GM19395 (cell line): Measurements from ENCODE around the gene PPM1N.
A peak's percentile ranks its signal among the peaks of the same experiment; 100 is the strongest.

Source experiments
- ATAC-seq: cut with Tn5 transposase; IDR thresholded peaks from one replicate; pipeline ENCODE4 v1.9.1; 2021; ENCODE audit warnings: mild to moderate bottlenecking, moderate library complexity; ENCODE audit not compliant: unreplicated experiment

Gene PPM1N, protein sequence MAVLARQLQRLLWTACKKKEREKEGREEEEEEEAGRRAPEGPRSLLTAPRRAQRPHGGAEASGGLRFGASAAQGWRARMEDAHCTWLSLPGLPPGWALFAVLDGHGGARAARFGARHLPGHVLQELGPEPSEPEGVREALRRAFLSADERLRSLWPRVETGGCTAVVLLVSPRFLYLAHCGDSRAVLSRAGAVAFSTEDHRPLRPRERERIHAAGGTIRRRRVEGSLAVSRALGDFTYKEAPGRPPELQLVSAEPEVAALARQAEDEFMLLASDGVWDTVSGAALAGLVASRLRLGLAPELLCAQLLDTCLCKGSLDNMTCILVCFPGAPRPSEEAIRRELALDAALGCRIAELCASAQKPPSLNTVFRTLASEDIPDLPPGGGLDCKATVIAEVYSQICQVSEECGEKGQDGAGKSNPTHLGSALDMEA

DNA sequence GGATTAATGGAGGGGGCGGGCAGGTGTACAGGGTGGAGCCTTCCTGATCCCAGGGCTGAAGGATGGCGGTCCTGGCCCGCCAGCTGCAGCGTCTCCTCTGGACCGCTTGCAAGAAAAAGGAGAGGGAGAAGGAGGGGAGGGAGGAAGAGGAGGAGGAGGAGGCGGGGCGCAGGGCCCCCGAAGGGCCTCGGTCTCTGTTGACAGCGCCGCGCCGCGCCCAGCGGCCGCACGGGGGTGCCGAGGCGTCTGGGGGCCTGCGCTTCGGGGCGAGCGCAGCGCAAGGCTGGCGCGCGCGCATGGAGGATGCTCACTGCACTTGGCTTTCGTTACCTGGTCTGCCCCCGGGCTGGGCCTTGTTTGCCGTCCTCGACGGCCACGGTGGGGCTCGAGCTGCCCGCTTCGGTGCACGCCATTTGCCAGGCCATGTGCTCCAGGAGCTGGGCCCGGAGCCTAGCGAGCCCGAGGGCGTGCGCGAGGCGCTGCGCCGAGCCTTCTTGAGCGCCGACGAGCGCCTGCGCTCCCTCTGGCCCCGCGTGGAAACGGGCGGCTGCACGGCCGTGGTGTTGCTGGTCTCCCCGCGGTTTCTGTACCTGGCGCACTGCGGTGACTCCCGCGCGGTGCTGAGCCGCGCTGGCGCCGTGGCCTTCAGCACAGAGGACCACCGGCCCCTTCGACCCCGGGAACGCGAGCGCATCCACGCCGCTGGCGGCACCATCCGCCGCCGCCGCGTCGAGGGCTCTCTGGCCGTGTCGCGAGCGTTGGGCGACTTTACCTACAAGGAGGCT, at the start of gene PPM1N:
TSS of gene PPM1N (plus strand) at position 33 of the 785 bp plus-strand sequence. CDS start at position 63, 30 bp downstream.
- no peak for ATAC-seq

DNA sequence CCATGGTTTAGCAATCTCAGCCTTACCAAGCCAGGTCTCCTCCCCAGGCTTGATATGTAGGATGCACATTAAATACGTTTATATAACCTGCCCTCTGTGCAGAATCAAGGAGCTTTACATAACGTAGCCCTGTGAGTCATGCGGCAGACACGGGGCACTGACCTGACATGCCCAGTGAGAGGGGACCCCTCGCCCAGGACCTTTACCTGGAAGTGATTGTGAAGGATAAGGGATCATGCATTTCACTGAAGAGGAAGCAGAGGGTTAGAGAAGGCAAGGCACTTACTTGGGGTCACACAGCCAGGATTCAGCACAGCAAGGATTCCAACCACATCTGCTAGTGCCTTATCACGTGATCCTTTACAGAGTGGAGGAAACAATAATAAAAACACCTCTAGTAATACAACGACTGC, 49.4 kb upstream of the PPM1N start:
- no peak for ATAC-seq

DNA sequence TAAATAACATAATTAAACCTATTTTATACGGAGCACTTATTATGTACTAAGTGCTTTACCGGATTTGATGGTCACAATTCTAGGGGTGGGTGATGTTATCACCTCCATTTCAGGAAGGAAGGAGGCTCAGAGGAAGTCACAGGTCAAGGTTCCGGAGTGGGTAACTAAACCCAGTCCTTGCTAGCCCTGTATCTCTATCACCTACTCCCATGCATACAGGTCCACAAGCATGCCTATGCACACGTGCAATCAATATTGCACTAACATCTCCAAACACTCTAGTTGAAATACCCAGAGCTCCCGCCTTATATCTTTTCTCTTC, 48.3 kb upstream of the PPM1N start:
- ATAC-seq = peak; percentile 20

DNA sequence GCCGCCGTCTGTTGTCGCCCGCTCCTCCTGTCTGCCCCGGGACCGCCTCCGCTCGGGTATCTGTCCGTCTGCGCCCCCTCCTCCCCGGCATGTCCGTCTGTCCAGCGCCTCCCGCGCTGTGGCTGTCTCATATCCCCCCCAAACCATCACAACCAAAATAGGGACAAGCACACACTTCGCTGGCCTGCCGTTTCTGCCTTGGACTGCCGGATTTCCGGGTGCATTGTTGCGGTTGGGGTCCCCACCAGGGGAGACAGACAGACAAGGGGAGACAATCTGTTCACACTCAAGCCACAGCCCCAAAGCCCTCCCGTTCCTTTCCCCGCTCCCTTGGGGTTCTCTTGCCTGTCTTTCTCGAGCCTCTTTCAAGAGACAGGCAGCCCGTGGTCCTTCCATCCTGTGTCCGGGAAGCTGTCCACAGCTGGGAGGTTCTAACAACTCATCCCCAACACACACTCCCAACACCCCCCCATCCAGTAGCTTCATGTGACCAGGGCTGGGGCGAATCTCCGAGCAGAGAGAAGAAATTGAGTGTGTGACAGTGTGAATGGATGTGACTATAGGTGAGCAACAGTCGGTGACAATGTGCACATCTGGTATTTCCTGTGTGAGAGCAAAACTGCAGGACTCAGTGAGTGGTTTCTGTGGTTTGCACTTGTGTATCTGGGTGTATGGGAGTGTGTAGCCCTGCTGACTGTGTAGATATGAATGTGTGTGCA, 47.0 kb upstream of the PPM1N start:
- ATAC-seq = peak; percentile 20

DNA sequence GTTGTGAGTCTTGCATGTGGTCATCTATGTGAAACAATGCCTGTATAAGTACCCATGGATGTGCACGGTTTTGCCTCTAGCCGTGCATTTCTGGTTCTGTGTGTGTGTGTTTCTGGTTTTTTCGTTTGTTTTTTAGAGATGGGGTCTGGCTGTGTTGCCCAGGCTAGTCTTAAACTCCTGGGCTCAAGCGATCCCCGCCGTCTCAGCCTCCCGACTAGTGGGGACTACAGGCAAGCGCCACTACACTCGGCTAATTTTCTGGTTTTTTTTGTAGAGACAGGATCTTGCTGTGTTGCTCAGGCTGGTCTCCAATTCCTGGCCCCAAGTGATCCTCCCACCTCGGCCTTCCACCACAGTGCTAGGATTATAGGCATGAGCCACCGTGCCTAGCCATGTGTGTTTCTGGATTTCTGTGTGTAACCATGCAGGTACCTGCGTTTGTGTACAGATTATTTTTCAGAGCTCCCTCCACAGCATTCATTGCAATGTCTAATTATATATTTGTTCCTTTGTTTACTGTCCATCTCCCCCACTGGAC, 46.3 kb upstream of the PPM1N start:
- ATAC-seq = no peak

DNA sequence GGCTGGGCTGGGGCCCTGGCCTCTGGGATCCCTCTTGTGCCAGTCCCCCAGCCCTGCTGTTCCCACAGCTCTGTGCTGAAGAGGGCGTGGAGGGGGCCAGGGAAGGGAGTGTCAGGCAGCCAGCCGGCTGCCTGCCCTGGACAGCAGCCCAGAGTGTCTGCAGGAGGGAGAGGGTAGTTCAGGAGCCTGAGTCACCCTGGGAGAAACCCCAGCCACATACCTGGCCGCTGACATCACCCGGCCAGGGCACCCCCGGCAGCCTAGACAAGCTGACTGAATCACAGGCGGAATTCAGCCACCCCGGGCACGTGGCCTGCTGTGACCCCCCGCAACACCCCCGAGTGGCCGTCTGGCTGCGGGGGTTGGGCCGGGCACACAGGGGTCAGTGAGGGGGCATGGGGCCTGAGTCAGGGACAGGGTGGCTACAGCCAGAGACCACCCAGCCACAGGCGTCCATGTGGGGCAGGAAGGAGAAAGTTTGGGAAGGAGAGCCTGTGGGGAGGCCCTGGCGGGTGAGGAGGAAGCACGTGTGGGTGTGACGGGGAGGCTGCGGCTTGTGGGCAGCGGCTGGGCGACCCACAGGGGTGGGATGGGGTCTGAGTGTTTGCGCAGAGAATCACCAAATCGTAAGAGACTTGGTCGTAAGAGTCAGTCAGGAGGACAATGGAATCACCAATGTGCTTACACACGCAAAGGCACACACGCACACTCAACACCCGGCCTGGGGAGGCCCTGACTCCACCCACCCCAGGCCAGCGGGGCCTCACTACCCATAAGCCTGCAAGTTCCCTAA, 42.3 kb upstream of the PPM1N start:
- no peak for ATAC-seq

DNA sequence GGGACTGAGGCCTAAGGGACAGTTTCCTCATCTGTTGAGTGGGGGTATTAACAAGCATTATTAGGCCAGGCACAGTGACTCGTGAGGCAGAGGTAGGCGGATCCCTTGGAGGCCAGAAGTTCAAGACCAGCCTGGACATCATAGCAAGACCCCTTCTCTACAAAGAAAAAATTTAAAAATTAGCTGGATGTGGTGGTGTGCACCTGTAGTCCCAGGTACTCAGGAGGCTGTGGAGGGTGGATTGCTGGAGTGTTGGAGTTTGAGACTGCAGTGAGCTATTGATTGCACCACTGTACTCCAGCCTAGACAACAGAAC, 41.8 kb upstream of the PPM1N start:
- ATAC-seq = no peak

DNA sequence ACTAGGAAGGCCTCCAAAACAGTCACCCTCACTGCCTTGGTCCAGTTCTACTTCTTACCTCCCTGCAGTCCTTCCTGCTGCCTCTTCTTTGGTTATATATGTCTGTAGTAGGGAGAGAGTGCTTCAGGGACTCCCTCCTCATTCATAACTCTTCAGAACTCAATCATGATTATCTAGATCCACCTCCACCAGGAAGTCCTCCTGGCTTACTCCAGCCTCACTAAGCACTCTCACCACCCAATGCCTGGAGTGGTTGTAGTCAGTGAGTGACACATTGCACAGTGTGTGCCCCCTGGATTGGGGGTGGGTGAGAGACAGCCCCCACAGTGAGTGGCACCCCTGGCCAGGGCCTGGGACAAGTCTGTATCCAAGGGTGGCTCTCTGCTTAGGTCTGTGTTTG, 40.5 kb upstream of the PPM1N start:
- no peak for ATAC-seq

DNA sequence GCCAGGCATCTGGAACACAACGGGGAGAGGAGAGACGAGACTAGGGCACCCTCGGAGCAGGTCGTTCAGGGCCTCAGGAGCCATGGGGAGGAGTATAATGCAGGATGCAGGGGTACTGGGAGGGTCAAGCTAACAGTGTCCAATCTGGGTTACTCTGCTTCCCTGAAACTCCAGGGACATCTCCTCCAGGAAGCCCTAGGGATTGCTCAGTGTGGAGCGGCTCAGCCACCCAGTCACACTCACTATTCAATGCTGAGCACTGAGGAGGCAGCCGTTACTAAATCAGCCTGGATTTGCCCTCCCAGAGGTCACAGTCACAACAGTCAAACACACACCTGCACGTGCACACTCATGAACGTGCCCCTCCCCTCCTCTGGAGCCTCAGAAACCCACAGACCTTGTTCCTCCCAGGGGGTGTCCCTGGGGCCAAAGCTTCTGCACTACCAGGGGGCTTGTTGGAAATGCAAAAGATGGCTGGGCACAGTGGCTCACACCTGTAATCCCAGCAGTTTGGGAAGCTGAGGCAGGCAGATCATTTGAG, 37.4 kb upstream of the PPM1N start:
- ATAC-seq = no peak

DNA sequence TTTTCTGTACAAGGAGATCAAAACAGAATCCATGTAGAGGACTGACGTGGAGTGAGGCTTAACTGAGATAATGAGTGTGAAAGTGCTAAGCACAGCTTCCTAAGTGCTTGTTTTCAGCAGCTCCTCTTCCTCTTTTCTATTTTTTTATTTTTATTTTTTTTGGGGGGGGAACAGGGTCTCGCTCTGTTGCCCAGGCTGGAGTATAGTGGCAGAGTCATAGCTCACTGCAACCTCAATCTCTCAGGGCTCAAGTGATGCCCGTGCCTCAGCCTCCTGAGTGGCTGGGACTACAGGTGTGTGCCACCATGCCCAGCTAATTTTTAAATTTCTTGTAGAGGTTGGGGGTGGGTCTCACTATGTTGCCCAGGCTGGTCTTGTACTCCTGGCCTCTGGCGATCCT, 36.1 kb upstream of the PPM1N start:
- ATAC-seq = no peak

DNA sequence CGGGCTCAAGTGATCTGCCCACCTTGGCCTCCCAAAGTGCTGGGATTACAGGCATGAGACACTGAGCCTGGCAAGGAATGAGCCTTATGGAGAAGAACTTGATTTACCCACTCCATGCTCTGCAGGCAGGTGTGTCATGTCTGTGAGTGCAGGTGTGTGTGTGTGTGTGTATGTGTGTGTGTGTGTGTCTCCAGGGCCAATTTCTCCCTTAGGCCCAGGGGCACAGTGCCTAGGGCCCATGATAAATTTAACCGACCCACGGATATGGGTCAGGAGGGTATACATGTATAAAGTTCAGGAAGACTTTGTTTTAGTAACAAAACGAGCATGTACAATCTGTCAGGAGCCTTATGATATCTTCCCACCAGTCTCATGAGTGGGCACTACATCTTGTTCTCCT, 35.0 kb upstream of the PPM1N start:
- no peak for ATAC-seq

DNA sequence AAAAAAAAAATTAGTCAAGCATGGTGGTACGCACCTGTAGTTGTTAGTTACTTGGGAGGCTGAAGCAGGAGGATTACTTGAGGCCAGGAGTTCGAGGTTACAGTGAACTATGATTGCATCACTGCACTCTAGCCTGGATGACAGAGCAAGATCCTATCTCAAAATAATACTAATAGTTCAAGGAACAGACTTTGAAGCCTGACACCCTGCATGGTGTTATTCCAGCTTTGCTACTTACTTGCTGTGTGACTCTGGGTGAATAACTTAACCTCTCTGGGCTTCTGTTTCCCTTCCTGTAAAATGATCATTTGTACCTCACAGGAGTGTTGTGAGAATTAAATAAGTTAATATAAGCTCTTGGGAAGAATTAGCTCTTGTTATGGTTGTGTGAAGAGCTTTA, 34.0 kb upstream of the PPM1N start:
- no peak for ATAC-seq

DNA sequence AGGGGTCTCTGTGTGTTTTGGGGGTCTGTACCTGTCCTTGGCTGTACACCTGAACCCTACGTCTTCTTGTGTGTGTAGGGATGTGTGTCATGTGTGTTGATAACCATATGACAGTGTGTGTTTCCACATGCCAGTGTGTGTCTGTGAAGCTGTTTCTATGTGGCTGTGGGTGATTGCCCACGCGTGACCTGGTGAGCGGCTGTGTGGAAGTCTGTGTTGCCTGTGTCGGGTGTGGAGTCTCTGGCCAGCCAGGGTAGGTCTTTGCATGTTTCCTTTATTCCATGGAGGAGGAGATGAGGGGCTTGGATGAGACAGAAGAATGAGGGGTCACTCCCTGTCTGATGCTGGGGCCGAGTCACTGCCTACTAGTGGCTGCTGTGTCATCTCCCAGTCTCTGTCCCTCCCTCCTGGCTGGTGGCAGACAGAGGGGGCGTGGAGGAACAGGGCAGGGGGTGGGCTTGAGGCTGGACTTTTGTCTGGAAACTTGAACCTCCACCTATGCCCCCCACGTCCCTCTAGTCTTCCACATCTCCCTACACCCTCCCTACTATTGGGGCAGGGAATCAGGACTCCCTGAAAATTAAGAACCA, 33.3 kb upstream of the PPM1N start:
- ATAC-seq = no peak

DNA sequence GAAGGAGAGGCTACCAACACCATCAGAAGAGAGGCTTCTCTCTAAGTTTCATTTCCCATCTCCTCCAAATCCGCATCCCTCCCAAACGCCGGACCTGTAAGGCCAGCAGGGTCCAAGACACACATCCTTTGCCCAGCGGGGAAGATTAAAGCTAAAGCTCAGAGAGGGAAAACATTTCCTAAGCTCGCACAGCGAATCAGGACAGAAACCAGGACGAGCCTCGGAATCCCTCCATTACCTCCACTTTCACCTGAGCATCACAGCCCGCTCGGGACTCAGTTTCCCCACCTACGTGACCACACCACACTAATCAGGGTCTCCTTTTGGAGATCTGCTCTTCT, 31.2 kb upstream of the PPM1N start:
- no peak for ATAC-seq

DNA sequence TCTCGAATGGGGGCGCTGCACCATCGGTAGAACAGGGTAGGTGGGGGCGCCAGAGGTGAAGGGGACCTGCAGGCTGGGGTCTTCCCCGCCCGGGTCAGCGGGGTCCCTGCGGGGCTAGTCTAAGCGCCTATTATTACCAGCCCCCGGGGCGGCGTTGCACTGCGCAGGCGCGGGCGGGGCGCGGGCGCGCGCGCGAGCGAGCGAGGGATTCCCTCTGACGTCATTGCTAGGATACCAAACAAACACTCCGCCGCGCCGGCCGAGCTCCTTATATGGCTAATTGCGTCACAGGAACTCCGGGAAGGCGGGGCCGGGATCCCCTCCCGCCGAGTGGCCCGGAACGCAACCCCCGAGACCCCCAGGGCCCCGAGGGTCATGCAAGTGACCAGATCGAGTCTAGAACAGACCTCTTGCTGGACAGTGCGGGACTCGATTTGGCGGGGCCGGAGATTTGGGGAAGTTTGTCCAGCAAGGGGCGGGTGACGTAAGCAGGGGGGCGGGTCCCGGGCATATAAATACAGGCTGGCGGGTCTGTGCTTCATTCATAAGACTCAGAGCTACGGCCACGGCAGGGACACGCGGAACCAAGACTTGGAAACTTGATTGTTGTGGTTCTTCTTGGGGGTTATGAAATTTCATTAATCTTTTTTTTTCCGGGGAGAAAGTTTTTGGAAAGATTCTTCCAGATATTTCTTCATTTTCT, 30.6 kb upstream of the PPM1N start, which contains the start of gene FOSB:
TSS of gene FOSB (plus strand) at position 541 of the 703 bp plus-strand sequence. CDS start 591 bp downstream, outside the sequence.
- ATAC-seq = peak; percentile 49

DNA sequence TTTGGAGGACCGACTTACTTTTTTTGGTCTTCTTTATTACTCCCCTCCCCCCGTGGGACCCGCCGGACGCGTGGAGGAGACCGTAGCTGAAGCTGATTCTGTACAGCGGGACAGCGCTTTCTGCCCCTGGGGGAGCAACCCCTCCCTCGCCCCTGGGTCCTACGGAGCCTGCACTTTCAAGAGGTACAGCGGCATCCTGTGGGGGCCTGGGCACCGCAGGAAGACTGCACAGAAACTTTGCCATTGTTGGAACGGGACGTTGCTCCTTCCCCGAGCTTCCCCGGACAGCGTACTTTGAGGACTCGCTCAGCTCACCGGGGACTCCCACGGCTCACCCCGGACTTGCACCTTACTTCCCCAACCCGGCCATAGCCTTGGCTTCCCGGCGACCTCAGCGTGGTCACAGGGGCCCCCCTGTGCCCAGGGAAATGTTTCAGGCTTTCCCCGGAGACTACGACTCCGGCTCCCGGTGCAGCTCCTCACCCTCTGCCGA, 30.0 kb upstream of the PPM1N start:
- ATAC-seq = no peak

DNA sequence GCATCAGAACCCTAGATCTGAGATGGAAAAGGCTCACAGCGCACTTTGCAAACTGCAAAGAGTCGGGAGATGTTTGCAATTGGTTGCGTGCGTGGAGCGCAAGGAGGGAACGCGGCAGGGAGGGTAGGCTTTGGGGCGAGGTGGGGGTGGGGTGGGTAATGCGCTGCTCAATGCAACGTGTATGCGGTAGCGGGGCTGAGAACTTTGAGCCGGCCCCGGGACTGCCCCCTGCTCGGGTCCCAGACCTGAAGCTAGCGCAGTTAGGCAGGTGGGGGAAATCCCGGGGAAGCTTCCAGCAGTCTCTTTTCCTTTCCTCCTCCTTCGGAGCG, 29.5 kb upstream of the PPM1N start:
- ATAC-seq = peak; percentile 23

DNA sequence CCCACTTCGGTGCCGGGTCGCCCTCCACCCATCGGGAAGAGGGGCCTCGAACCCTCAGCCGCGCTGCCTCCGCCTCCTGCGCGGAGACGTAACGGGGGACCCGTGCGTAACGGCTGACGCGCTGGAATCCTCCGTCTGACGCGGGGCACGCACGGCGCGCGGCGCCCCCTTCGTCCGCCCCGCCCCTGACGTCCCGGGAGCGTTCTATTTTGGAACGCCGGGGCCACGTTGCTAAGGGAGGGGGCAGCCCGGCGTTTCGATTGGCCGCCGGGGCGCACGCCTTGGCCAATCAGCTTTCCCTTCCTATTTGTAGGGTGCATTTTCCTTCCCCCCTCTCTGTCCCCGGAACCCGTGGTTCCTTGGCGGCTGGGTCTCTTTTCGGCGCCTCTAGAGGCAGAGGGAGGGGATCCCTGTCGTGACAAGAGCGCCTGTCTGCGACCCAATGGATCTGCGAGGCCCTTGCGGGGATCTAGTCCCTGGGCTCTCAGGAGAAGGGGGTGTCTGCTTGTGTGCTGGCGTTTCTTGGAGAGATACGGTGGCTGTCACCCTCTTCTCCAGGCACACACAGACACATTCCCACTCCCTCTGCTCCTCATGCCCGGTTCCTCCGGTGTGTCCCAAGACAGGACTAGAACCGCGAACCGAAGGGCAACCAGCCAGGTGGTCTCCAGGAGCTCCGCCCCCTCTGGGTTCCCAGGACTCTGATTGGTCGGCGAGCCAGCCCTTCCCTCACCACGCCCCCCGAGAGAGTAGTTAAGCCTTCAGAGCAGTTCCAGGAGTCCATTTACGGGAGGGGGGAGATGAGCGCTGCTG, 28.9 kb upstream of the PPM1N start:
- peak; percentile 54 for ATAC-seq
